HG03175 (cell line): ENCODE data around the gene RANBP3.

Experiments
- ATAC-seq: cut with Tn5 transposase; IDR thresholded peaks from one replicate; pipeline ENCODE4 v1.9.1; 2021; ENCODE audit warnings: mild to moderate bottlenecking, moderate library complexity; ENCODE audit not compliant: unreplicated experiment

Gene RANBP3

GRCh38 chr19:5952193-5953029 is 25.5 kb downstream of the RANBP3 start:
- ATAC-seq, result no peak

DNA sequence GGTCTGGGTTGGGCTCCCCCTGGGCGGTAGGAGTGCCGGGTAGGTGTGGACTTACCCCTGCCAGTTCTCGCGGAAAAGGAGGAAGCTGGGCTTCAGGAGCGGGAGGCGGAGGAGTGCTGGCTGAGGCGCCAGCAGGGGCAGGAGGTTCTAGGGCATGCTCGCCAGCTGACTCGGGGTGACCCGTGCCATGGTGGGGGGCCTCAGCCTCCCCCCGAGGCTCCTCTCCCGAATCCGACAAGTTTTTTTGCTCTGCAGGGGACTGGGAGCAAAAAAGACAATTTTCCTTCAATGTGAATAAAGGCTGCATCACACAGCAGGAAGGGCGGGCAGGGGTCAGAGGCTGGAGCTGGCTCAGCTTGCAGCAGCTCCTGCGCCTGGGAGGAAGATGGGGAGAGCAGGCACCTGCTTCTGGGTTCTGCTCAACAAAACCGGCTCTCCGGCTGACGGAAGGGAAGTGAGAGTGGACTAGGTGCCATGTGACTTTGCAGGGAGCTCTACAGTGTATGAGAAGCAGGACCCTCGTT is 26.5 kb downstream of the RANBP3 start:
- ATAC-seq, result no peak

GRCh38 chr19:5950741-5951140 is 27.2 kb downstream of the RANBP3 start:
- ATAC-seq, result no peak

DNA sequence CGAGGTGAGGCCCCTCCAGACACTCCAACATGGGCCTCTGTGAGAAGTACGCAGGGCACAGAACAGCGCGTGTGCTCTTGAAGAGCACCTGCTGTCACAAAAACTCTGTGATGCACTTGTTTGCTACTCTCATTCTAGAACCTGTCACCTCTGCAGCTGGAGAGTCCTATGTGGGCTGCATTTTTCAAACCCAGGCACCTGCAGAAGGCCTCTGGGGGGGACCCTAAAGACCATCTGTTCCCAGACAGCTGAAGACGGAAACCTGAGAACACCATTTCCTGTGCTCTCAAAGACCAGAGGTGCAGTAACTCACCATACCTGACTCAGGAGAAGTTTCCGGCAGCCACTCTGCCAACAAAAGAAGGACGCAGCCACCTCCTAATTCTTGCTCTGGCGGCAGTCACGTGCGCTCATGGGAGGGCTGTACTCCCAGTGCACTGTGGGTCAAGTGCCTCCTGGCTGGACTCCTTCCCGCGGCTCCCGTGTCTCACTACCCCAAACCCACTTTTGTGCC is 28.1 kb downstream of the RANBP3 start:
- no peak for ATAC-seq

- ATAC-seq, result no peak
These were observed 29.0 kb downstream of the RANBP3 start for GRCh38 chr19:5948752-5949564.

DNA sequence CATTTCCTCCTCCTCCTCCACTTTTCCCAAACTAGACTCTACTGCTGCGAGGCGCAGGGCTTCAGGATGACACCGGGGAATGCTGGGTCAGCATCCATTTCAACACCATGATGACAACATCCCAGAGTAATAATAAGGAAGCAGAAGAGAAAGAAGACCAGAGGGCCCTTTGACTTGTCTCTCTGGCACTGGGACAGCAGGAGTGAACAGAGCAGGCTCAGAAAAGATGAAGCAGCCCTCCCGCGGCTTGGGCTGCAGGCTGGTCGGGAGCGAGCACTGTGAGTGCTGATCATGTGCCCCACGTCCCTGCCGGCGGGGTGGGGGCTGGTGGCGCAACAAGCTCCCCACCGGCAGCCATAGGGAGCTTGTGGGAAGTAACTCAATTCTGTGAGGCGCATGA is 30.5 kb downstream of the RANBP3 start:
- ATAC-seq, result no peak

- no peak for ATAC-seq
These were observed 34.3 kb downstream of the RANBP3 start for GRCh38 chr19:5943623-5944022.

- ATAC-seq, result no peak
These were observed 34.9 kb downstream of the RANBP3 start for GRCh38 chr19:5943045-5943444.

GRCh38 chr19:5941673-5942072 is 36.3 kb downstream of the RANBP3 start:
- ATAC-seq, result no peak

DNA sequence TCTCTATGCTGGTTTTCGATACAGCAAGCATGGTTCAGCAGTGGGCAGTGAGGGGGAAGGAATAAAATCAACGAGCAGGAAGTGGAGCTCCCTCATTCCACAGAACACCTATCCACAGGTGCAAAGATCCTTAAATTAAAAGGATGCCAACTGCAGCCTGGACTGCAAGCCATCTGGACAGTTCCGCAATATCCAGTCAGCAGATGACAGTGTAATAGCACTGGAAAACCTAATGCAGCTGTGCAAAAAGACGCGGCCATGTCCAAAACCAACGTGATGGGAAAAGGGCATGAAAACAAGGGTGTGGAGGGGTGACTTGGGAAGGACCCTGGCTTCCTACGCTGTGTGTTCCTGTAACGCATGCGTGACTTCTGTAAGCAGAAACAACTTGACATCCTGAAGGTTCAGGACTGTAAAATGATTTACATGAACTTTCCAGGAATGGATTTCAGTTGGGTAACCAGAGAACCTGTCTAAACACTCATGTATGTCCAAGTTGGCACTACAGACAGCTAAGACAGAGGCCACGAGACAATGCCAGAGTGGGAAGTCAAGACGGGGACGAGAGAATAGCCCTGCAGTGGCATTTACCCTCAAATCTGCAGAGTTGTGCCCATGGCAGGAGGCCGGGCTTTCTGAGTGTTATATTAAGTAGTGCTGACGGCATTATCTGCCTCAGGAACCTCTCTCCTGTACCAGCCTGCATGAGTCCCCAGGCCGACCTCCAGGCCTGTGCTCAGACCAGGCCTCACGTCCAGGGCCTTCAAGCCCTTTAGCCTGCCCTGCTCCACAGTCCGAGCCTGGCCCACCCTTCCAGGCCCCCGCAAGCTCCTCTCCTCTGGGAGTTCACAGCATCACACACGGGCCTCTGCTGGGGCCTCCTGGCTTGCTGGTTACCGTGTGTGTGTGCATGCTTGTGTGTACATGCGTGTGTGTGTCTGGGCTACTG is 37.4 kb downstream of the RANBP3 start:
- ATAC-seq, result no peak

DNA sequence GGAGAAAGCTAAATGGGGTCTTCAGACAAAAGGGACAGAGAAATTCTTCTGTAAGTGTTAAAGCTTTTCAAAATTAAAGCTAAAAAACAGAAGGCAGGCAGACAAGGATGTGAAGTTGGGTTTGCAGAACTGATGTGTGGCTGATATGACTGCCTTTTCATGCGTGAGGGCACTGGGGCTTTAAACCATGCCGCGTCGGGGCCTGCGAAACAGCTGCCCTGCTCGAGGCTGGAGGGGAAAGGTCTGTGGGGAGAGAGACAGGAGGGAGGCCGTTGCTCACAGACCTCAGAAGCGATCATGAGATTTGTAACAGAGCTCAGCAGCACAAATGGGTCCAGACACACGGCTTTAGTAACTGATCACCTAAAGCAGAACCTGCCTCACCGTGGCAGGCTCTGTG is 40.4 kb downstream of the RANBP3 start:
- ATAC-seq, result no peak

DNA sequence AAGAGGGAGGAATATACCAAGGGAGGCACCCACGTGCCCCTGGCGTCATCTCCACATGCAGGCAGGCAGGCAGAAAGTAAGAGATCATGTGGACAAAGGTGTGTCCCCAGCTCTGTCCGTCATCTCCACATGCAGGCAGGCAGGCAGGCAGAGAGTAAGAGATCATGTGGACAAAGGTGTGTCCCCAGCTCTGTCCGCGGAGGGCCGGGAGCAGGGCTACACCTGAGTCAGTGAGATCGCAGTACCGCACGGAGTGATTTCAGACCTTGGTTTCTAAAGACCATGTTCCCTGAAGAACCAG is 41.7 kb downstream of the RANBP3 start:
- no peak for ATAC-seq

- ATAC-seq, result no peak
These were observed 42.3 kb downstream of the RANBP3 start for GRCh38 chr19:5935473-5936291.

DNA sequence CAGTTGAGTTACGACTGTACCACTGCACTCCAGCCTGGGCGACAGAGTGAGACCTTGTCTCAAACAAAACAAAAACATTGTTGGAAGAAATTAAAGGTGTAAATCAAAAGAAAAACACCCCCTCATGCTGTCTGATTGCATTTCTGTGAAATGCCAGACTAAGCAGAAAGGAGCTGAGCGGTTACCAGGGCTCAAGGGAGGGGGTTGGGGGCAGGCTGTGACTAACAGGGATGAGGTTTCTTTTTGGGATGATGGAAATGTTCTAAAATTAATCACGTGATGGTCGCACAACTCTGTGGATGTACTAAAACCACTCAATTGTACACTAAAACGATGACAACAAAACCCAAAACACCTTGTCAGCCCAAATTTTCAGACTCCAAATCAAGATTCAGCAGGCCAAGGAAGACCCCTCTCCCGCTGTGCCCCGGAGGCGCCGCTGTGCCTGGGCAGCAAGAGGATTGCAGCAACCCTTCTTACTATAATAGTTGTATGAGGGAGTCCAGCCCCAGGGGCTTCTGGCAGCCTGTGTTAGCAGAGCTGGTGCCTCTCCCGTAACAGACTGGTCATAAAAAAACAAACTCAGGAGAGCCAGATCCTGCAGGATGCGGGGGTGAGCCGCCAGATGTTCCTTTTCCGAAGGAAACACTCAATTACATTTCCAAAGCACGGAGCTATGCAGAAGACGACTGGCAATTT is 43.0 kb downstream of the RANBP3 start:
- ATAC-seq, result no peak

DNA sequence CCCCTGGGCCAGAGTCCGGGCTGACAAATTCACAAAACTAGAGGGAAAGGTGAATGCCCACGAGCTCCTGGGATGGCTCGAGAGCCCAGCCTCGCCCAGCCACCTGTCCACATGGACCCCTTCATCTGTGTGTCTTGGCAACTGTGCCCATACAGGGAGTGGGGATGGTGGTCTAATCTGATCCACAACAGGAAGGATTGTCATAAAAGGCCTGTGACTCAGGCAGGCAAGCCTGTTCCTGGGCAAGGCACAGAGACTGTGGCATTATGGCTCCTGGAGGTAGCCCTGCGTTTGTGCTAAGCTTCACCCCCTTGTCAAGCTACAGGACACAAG is 43.9 kb downstream of the RANBP3 start:
- ATAC-seq, result no peak

DNA sequence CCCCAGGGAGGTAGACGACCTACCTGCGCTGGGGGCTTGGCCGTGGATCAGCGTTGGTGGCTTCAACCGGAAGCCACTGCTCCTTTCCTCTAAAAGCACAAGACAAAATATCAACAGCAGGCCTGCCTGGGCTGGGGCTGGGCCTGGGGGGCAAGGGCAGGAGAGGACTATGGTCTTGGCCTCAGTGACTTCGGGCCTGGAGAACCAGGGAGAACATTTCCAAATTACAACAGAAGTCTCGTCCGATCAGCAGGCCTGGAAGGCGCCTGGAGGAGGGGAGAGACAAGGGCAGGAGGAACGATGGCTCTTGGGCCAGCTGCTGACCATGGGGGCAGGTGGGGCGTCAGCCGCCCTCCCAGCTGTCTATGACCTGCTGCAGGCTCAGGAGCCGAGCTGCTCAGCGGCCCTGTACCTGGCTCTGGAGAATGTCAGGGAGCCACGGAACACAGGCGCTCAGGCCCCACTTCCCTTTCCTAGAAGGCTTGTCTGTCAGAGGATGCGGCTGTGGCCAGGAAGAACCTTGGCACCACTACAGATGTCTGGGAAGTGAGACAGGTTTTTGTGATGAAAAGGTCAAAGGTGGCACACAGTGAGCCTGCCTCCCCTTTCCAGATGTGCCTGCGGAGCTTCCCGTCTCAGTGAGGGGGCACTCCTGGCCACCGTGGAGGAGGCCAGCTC is 44.4 kb downstream of the RANBP3 start:
- no peak for ATAC-seq

DNA sequence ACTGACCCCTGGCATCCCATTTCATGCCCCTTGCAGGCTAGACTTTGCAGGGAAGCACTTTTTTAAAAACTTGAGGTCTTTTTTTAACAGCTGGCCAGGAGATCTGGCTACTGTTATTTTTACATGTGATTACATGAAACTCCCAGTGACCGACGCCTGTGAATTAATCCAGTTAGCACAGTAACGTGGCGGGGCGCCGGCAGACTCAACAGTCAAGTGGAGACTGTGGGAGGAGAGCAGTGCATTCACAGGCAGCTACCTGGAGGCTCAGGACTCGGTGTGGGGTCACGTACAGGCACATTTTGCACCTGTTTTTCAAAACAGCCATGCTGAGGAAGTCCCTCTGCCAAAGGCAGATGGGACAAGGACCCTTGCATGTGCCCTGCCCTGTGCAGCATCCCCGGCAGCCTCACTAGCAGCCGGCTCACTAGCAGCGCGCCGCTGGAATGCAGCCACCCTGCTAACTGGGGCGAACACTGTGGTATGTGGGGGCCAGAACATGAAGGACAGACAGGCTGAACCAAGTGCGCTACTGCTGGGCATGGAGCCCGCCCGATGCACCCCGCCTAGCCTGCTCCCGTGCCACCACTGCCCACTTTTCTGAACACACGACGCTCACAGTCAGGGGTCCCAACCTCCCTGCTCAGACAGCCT is 45.2 kb downstream of the RANBP3 start:
- ATAC-seq, result no peak

- ATAC-seq, result no peak
These were observed 45.8 kb downstream of the RANBP3 start for GRCh38 chr19:5932146-5932545.
